Measurements from ENCODE around the gene WWOX. TPM values are rescaled to one million over a fixed set of nuclear protein-coding genes. Genes with fewer than 3 reads are reported as not detected.

The WWOX gene
- total and polyA plus RNA-seq, 2 of the 8 experiments (the other 6 are each of a cell fraction or from before 2014, with no cell fraction given): 5.4 to 16.7 TPM

GRCh38 chr16:78163772-78164670, 64.6 kb downstream of the WWOX start:
- Histone ChIP-seq H3K23me2 (ENCODE audit: low read depth, low read length) (no peaks in the 10 kb centered on the region), H3K23ac (ENCODE audit: insufficient read length) (no peak overlapping the region), H2BK12ac (ENCODE audit: low read depth, low read length) (no peak overlapping the region), H4K20me1 (replicated peaks in 1 of 2; ENCODE audit: control insufficient read depth in 1 of 2, insufficient read depth in 2 of 2, low read length in 2 of 2) (peaks cover 0 to 2% of the 10 kb centered on the region in 2 experiments), H3K9me3 (ENCODE audit: insufficient read depth in 2 of 2, low read depth in 1 of 2, low read length in 1 of 2) (no peaks in the 10 kb centered on the region), H2BK5ac (ENCODE audit: low read depth, low read length) (no peak overlapping the region), H3K79me1 (ENCODE audit: low read depth, low read length) (no peaks in the 10 kb centered on the region; the same call in 1 of the 2 replicates), H2AFZ (ENCODE audit: low read length) (no peak overlapping the region), H3K4me3 (ENCODE audit: extremely low read depth in 1 of 4, insufficient read depth in 2 of 4, low read depth in 3 of 4, low read length in 4 of 4) (no peak overlapping the region), H3K14ac (ENCODE audit: insufficient read length) (no peak overlapping the region), H3K79me2 (ENCODE audit: control insufficient read depth in 1 of 2, insufficient read depth in 2 of 2, low read length in 2 of 2) (no peaks in the 10 kb centered on the region), H3K36me3 (ENCODE audit: control insufficient read depth in 2 of 4, insufficient read depth in 4 of 4, low read length in 3 of 4) (no peaks in the 10 kb centered on the region), H3K56ac (replicated peaks; ENCODE audit: insufficient read length, low read depth, low read length) (no peak overlapping the region), H3K18ac (ENCODE audit: extremely low read depth, low read length) (no peak overlapping the region), H3K27ac (ENCODE audit: low read depth, low read length) (no peak overlapping the region), H3K27me3 (replicated peaks in 1 of 4; ENCODE audit: control insufficient read depth in 3 of 4, extremely low read depth in 1 of 4, insufficient read depth in 3 of 4, low read length in 3 of 4) (no peaks in the 10 kb centered on the region), H4K8ac (ENCODE audit: extremely low read depth, insufficient read depth, low read length) (no peak overlapping the region), H2BK20ac (ENCODE audit: low read length) (no peak overlapping the region), H3K4me2 (ENCODE audit: insufficient read depth in 1 of 2, low read depth in 2 of 2, low read length in 2 of 2) (no peak overlapping the region), H2BK120ac (replicated peaks; ENCODE audit: low read depth, low read length) (no peak overlapping the region), H3K4ac (replicated peaks; ENCODE audit: insufficient read length, low read depth, low read length) (no peak overlapping the region), H3K4me1 (replicated peaks in 1 of 4; ENCODE audit: control insufficient read depth in 3 of 4, insufficient read depth in 4 of 4, low read length in 3 of 4) (no peaks in the 10 kb centered on the region), H2BK15ac (ENCODE audit: low read length) (no peak overlapping the region), H4K5ac (ENCODE audit: insufficient read length, low read depth, low read length) (no peak overlapping the region), H4K91ac (replicated peaks; ENCODE audit: insufficient read length, low read length) (no peak overlapping the region), H2AK5ac (ENCODE audit: low read depth, low read length) (no peak overlapping the region), H3K9ac (replicated peaks in 1 of 4; ENCODE audit: extremely low read depth in 1 of 4, low read depth in 3 of 4, low read length in 3 of 4) (no peak overlapping the region)
- DNase-seq (ENCODE audit: low read depth in 1 of 2, low spot score in 2 of 2) (peak in 1 of 2 experiments; percentile 27), FAIRE-seq (no peak)
- POLR2A ChIA-PET (ENCODE audit: partially characterized antibody): no interaction called here
- 84% methylated on average over 12 of the region's 12 CpGs; no CpG with 5 or more reads in 1 of the 2 experiments for WGBS, 2 experiments (ENCODE audit: extremely low coverage in 1 of 2, insufficient coverage in 1 of 2, insufficient read length in 1 of 2, insufficient replicate concordance in 2 of 2, low coverage in 1 of 2, low lambda C conversion rate in 2 of 2, missing lambda C conversion rate in 1 of 2)
- CTCF ChIA-PET (ENCODE audit: partially characterized antibody): interaction anchor here (0.6 to 1.3 kb wide), 3 partner anchors 20 to 339 kb away, joined by 3 read pairs; no protein-coding TSS in a partner anchor
- TF ChIP-seq POLR2AphosphoS5 (IDR thresholded peaks at IDR 0.05; ENCODE audit: low read depth, low read length) (no peak), RAD21 (IDR thresholded peaks at IDR 0.05 in 1 of 2, conservative IDR thresholded peaks at IDR 0.05 in 1 of 2; ENCODE audit: low read depth in 2 of 2, low read length in 2 of 2) (peak; percentile 29 to 40; a peak in 3 of 4 replicates)

Data from H1 (cell line).